Nephron progenitor cell (in vitro differentiated cells): ENCODE data around the gene CDK19.

Experiments used
- DNase-seq: peaks from one replicate; pipeline ENCODE4 v3.0.0; 2021
- H3K27ac Mint-ChIP-seq: 2 replicates; pipeline ENCODE4 v1.8.0; 2021; ENCODE audit warnings: mild to moderate bottlenecking, moderate library complexity, mixed read lengths
- H3K27me3 Mint-ChIP-seq: 2 replicates; pipeline ENCODE4 v1.8.0; 2021; ENCODE audit warnings: mild to moderate bottlenecking, low read depth, mixed read lengths; ENCODE audit not compliant: poor library complexity
- H3K36me3 Mint-ChIP-seq: 2 replicates; pipeline ENCODE4 v1.8.0; 2021; ENCODE audit warnings: low read depth, mixed read lengths
- H3K4me1 Mint-ChIP-seq: 2 replicates; pipeline ENCODE4 v1.8.0; 2021; ENCODE audit warnings: mixed read lengths
- H3K4me3 Mint-ChIP-seq: 2 replicates; pipeline ENCODE4 v1.8.0; 2021; ENCODE audit warnings: mild to moderate bottlenecking, moderate library complexity, mixed read lengths
- H3K9me3 Mint-ChIP-seq: 2 replicates; pipeline ENCODE4 v1.8.0; 2021; ENCODE audit warnings: mild to moderate bottlenecking, moderate library complexity, mixed read lengths
- TF ChIP-seq, protein P1 (sequence below): fragments of 200-600 bp; sonication (generic); IDR thresholded peaks from 2 replicates; pipeline ENCODE4 v1.5.0; 2021; ENCODE audit warnings: antibody characterized with exemption

The CDK19 gene

DNA sequence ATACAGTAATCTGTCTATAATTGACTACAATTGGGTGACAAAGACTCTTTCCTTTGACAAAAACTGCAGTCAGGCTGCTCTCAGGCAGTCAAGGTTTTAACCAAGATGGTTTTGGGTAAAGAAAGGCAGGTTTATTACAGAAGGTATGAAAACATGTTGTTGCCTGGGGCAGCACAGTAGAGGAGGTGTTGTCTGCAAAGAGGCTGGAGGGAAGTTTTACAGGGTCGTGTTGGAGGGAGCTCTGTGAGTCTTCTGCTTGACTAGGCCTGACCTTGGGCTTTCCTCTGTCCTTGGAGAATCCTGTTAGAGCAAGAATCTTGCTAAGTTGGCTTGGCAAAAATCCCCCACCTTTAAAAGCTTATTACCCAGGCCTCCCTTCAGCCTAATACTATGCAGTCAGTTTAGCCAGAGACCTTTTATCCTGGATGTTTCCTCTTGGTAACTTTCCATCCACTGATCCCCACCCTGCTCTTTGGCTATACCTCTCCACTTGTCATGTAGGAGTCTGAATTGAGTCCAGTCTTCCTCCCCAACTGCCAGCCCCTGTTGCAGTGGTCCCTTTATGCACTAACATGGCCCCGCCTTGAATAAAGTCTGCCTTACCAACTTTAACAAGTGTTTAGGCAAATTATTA, 195.9 kb downstream of the CDK19 start:
- Mint-ChIP-seq H3K4me1 (peaks cover 18% of the 10 kb centered on the region), H3K27ac (peak overlapping the region; percentile 26), H3K9me3 (no peaks in the 10 kb centered on the region), H3K4me3 (no peak overlapping the region), H3K27me3 (no peaks in the 10 kb centered on the region), H3K36me3 (peaks cover 71% of the 10 kb centered on the region)
- no peak for DNase-seq
- TF ChIP-seq, protein P1, sequence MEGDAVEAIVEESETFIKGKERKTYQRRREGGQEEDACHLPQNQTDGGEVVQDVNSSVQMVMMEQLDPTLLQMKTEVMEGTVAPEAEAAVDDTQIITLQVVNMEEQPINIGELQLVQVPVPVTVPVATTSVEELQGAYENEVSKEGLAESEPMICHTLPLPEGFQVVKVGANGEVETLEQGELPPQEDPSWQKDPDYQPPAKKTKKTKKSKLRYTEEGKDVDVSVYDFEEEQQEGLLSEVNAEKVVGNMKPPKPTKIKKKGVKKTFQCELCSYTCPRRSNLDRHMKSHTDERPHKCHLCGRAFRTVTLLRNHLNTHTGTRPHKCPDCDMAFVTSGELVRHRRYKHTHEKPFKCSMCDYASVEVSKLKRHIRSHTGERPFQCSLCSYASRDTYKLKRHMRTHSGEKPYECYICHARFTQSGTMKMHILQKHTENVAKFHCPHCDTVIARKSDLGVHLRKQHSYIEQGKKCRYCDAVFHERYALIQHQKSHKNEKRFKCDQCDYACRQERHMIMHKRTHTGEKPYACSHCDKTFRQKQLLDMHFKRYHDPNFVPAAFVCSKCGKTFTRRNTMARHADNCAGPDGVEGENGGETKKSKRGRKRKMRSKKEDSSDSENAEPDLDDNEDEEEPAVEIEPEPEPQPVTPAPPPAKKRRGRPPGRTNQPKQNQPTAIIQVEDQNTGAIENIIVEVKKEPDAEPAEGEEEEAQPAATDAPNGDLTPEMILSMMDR: no peak

DNA sequence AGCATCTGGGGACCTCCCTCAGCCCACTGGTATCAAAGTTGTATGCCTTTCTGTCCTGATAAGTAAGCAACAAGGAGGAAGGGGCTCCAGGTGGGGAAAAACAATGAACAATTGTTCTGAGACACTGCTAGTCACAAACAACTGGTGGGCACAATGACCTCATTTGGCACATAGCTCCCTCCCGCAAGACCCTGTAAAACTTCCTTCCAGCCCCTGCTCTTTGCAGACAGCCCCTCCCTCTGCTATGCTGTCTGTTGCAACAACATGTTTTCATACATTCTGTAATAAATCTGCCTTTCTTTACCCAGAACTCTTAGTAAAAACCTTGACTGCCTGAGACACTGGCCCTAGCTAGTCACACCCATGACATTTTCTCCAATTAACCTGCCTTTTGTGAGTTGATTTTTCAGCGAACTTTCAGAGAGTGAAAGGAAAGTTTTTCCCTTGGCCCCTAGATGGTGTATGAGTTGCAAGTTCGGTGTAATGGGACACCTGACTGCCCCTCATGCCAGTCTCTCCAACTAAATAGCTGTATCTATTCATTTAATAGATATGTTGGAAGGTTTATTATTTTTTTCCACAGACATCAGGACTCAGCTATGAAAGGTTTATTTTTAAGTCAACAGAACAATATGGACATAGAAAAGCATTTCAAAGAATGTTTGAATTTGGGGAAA, 196.5 kb downstream of the CDK19 start:
- no peak for DNase-seq
- H3K4me3 Mint-ChIP-seq: no peak overlapping the region
- TF ChIP-seq, protein P1: no peak
- peaks cover 18% of the 10 kb centered on the region for H3K4me1 Mint-ChIP-seq
- no peaks in the 10 kb centered on the region for H3K27me3 Mint-ChIP-seq
- H3K36me3 Mint-ChIP-seq: peaks cover 77% of the 10 kb centered on the region
- no peaks in the 10 kb centered on the region for H3K9me3 Mint-ChIP-seq
- peak overlapping the region; percentile 6 for H3K27ac Mint-ChIP-seq

DNA sequence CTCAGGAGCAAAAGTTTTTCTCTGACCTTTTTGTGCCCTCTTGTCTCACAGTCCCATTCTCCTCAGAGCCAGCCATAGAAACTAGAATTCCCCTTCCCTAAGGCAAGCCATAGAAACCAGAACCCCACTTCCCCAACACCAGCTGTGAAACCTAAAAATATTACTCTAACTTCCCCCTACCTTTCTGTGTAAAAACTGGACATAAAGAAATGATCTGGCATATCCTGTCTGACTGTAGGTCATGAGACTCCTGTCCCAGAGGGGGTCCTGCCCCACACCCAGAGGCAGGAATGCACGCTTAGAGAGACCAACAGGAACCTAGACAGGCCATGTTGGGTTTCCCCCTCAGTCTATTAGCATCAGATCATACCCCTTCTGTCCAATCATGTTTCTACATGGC, 198.2 kb downstream of the CDK19 start:
- H3K36me3 Mint-ChIP-seq: peaks cover 73% of the 10 kb centered on the region
- peaks cover 18% of the 10 kb centered on the region for H3K4me1 Mint-ChIP-seq
- no peaks in the 10 kb centered on the region for H3K9me3 Mint-ChIP-seq
- DNase-seq: no peak
- no peak overlapping the region for H3K4me3 Mint-ChIP-seq
- TF ChIP-seq, protein P1: no peak
- peak overlapping the region; percentile 78 for H3K27ac Mint-ChIP-seq
- no peaks in the 10 kb centered on the region for H3K27me3 Mint-ChIP-seq

DNA sequence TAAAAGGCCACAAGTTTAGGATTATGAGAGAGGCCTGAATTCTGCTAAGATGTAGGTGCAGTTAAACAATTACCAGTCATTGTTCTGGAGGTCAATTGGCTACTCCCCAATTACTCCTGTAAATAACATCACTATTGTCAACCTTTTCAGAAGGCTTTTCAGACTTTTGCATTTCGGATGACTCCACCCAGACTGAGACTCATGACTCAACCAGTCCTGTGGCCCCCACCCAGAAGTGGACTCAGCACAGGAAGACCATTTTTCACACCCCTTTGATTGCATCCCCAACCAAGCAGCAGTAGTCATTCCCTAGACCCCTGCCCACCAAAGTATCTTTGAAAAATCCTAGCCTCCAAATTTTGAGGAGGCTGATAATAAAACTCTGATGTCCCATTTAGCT, 199.5 kb downstream of the CDK19 start:
- Mint-ChIP-seq H3K27me3 (no peaks in the 10 kb centered on the region), H3K4me3 (no peak overlapping the region), H3K4me1 (peaks cover 17% of the 10 kb centered on the region), H3K27ac (no peak overlapping the region), H3K9me3 (no peaks in the 10 kb centered on the region), H3K36me3 (peaks cover 78% of the 10 kb centered on the region)
- TF ChIP-seq, protein P1: no peak
- DNase-seq: no peak

DNA sequence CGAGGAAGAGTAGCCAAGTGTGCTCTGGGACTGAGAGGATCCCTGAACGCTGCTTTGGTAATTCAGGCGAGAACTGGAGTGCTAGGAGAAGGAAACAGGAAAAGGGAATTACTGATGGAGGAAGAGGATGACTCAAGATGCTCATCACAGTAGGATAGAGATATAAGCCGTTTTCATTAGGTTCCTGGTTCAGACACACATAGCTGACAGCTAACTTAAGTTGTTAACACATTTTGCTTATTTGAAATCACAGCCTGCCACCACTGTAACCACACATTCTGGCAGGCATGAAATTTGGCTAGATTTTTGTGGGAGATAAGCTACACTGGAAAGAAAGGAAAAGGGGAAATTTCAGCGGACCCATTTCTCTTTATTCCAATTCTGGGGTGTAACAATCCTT, 200.7 kb downstream of the CDK19 start:
- no peak for DNase-seq
- TF ChIP-seq, protein P1: no peak
- Mint-ChIP-seq H3K36me3 (peaks cover 69% of the 10 kb centered on the region), H3K9me3 (no peaks in the 10 kb centered on the region), H3K4me3 (no peak overlapping the region), H3K4me1 (peaks cover 9% of the 10 kb centered on the region), H3K27ac (peak overlapping the region; percentile 86), H3K27me3 (no peaks in the 10 kb centered on the region)

DNA sequence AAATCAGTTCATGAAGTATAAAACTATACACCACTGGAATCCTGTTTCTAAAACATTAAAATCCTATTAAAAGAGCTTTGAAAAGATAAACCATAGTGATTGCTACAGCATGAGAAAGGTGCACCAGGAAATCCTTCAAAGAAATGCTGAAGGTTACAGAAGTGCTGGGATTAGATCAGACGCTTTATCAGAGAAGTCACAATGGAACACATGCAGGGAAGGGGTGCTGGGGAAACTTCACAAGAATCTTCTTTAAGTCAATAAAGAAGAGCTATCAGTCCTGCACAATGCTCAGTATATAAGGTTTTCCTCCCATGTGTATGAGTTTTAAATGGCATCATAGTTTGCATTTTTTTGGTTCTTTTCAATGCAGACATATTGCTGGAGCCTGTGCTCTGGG, 201.2 kb downstream of the CDK19 start:
- Mint-ChIP-seq H3K27ac (peak overlapping the region; percentile 86), H3K4me3 (no peak overlapping the region), H3K36me3 (peaks cover 68% of the 10 kb centered on the region), H3K9me3 (no peaks in the 10 kb centered on the region), H3K27me3 (no peaks in the 10 kb centered on the region), H3K4me1 (peaks cover 9% of the 10 kb centered on the region)
- TF ChIP-seq, protein P1: no peak
- no peak for DNase-seq
